HepG2 (cell line): Measurements from ENCODE around the gene HLA-DMB. TPM values are rescaled to one million over a fixed set of nuclear protein-coding genes. Genes with fewer than 3 reads are reported as not detected.

Experiments used
- ATAC-seq: fragments of 200-7000 bp; cut with Tn5 transposase; 3 replicates; pipeline ENCODE4 v1.9.1; 2020; ENCODE audit warnings: mild to moderate bottlenecking, moderate library complexity
- BruUV-seq: library from RNA; stranded (reverse); fragments of 400-500 nt; replicated peaks from 2 replicates; lab custom pipeline; 2021; lab: Mats Ljungman, UMichigan
- CTCF ChIA-PET: fragments of 300-600 bp; formaldehyde crosslinking; extraction: SDS; loops from one replicate; lab custom pipeline; 2021; ENCODE audit warnings: low total read pairs, inconsistent platforms, low intra/inter-chr PET ratio; lab: Yijun Ruan, JAX
- POLR2A ChIA-PET: fragments of 350-600 bp; sonication (Branson Sonifier 250); formaldehyde crosslinking; loops from one replicate; lab custom pipeline; 2020; ENCODE audit warnings: antibody characterized with exemption, inconsistent platforms; lab: Yijun Ruan, JAX
- DNase-seq: peaks from one replicate; pipeline ENCODE4 v3.0.0-alpha.2; 2015; ENCODE audit warnings: low spot score
- FAIRE-seq: peaks from 3 replicates; lab custom pipeline; 2011; peaks lifted over from hg19 to GRCh38; lab: Jason Lieb, UNC
- H2AFZ ChIP-seq: one replicate; pipeline ENCODE4 v1.6.1; 2011; ENCODE audit warnings: low read length, inconsistent platforms
- H3K27ac ChIP-seq: fragments of 300-600 bp; 3 replicates; pipeline ENCODE4 v1.8.0; 2011; ENCODE audit warnings: mixed run types, mild to moderate bottlenecking, mixed read lengths, low read length, inconsistent platforms; ENCODE audit not compliant: insufficient read depth; ENCODE audit errors: extremely low read length
- H3K27me3 ChIP-seq, 2 experiments: fragments of 200-600 bp in 1 of 2; 2 replicates in 1 of 2; 3 replicates in 1 of 2; pipeline versions ENCODE4 v1.6.0 to v1.8.0; 2011; ENCODE audit warnings: low read length in 2 of 2, mild to moderate bottlenecking in 2 of 2, moderate library complexity in 2 of 2, inconsistent platforms in 1 of 2; ENCODE audit not compliant: insufficient read depth in 2 of 2, control insufficient read depth in 1 of 2
- H3K36me3 ChIP-seq, 2 experiments: fragments of 200-600 bp in 1 of 2; replicated peaks in 1 of 2; 2 replicates in 1 of 2; 3 replicates in 1 of 2; pipeline versions ENCODE4 v1.5.1 to v1.8.0; 2011; ENCODE audit warnings: low read length in 2 of 2, inconsistent platforms in 1 of 2; ENCODE audit not compliant: insufficient read depth in 2 of 2, control insufficient read depth in 1 of 2
- H3K4me1 ChIP-seq: 2 replicates; pipeline ENCODE4 v1.5.1; 2012; ENCODE audit warnings: low read length, inconsistent platforms; ENCODE audit not compliant: insufficient read depth
- H3K4me2 ChIP-seq: 2 replicates; pipeline ENCODE4 v1.6.0; 2011; ENCODE audit warnings: low read depth, low read length, inconsistent platforms
- H3K4me3 ChIP-seq, 3 experiments: fragments of 200-600 bp in 1 of 3; sonication (generic), shearing (Covaris generic) in 1 of 3; replicated peaks in 1 of 3; 2 replicates each; pipeline ENCODE4 v1.5.1; 2011 to 2016; ENCODE audit warnings: low read length in 3 of 3, inconsistent platforms in 2 of 3, low read depth in 2 of 3, mild to moderate bottlenecking in 2 of 3, control low read depth in 1 of 3, mixed read lengths in 1 of 3; ENCODE audit not compliant: insufficient read depth in 1 of 3
- H3K79me2 ChIP-seq: one replicate; pipeline ENCODE4 v1.6.1; 2011; ENCODE audit warnings: low read length, inconsistent platforms; ENCODE audit not compliant: insufficient read depth
- H3K9ac ChIP-seq: 2 replicates; pipeline ENCODE4 v1.6.0; 2011; ENCODE audit warnings: mild to moderate bottlenecking, low read depth, low read length, inconsistent platforms; ENCODE audit not compliant: insufficient read depth
- H3K9me3 ChIP-seq: 2 replicates; pipeline ENCODE4 v1.5.1; 2012; ENCODE audit warnings: mild to moderate bottlenecking, low read length
- H4K20me1 ChIP-seq: 2 replicates; pipeline ENCODE4 v1.6.0; 2011; ENCODE audit warnings: inconsistent platforms, mild to moderate bottlenecking, low read length, moderate library complexity; ENCODE audit not compliant: insufficient read depth
- NFIC ChIP-seq: IDR thresholded peaks from 2 replicates; pipeline ENCODE4 v1.6.1; 2012; ENCODE audit warnings: mild to moderate bottlenecking, low read length, inconsistent platforms
- ZNF234 ChIP-seq: sonication (generic); formaldehyde crosslinking; conservative IDR thresholded peaks from 2 replicates; pipeline ENCODE4 v1.5.1; 2020; ENCODE audit warnings: mild to moderate bottlenecking, missing genetic modification reagents
- ZNF251 ChIP-seq: sonication (generic); formaldehyde crosslinking; IDR thresholded peaks from 2 replicates; pipeline ENCODE4 v1.9.0; 2021; ENCODE audit warnings: mild to moderate bottlenecking, missing genetic modification reagents
- ZNF549 ChIP-seq: sonication (generic); formaldehyde crosslinking; IDR thresholded peaks from 2 replicates; pipeline ENCODE4 v1.5.0; 2020; ENCODE audit warnings: missing genetic modification reagents
- WGBS: methylation state at CpG from one replicate; pipeline ENCODE4 v1.1.6; 2017; ENCODE audit warnings: low lambda C conversion rate; 5-methylcytosine and 5-hydroxymethylcytosine counted together
- in situ Hi-C: cut with HindIII; loops from 2 replicates; pipeline ENCODE4 v1.10.0; 2017; ENCODE audit warnings: low pct_unique_long_range_greater_than_20kb; ENCODE audit not compliant: extremely low pct_ligation_motif_present
- intact Hi-C: fragments of 100-400 bp; cut with micrococcal nuclease; formaldehyde crosslinking; loops from one replicate; pipeline ENCODE4 v1.10.0; 2022; ENCODE audit not compliant: unreplicated experiment
- polyA plus RNA-seq, 8 experiments: library from polyadenylated mRNA; depleted of rRNA in 3 of 8; stranded (reverse) in 7 of 8; unstranded in 1 of 8; fragments of >200 nt; fragmentation: Illumina TruSeq in 4 of 8; extraction: Trizol in 4 of 8; gene quantifications; 2 replicates each; pipeline versions ENCODE4 v1.2.1 to v1.2.3, GENCODE V29; 2011 to 2016; ENCODE audit warnings: low read depth in 4 of 8, missing spikeins in 1 of 8, mixed read lengths in 1 of 8; ENCODE audit not compliant: insufficient read depth in 1 of 8
- total RNA-seq, 5 experiments: library from RNA; depleted of rRNA; stranded (reverse); fragments of >200 nt; fragmentation: Illumina TruSeq; extraction: Trizol; gene quantifications; 2 replicates each; pipeline ENCODE4 v1.2.3, GENCODE V29; 2016; ENCODE audit warnings: low read depth in 1 of 5
- TF ChIP-seq, protein P1 (sequence below): sonication (generic); formaldehyde crosslinking; IDR thresholded peaks from 2 replicates; pipeline ENCODE4 v1.5.0; 2020; ENCODE audit warnings: mild to moderate bottlenecking, missing genetic modification reagents
- TF ChIP-seq, protein P2 (sequence below), 2 experiments: sonication (generic) in 1 of 2; formaldehyde crosslinking in 1 of 2; IDR thresholded peaks; 2 replicates each; pipeline versions ENCODE4 v1.4.0 to v1.6.1; 2016 to 2020; ENCODE audit warnings: borderline replicate concordance in 1 of 2, low read depth in 1 of 2, mild to moderate bottlenecking in 1 of 2, missing genetic modification reagents in 1 of 2

The HLA-DMB gene
- total and polyA plus RNA-seq, 2 of the 13 experiments (the other 11 are each of a cell fraction or from before 2014, with no cell fraction given), result not detected

DNA sequence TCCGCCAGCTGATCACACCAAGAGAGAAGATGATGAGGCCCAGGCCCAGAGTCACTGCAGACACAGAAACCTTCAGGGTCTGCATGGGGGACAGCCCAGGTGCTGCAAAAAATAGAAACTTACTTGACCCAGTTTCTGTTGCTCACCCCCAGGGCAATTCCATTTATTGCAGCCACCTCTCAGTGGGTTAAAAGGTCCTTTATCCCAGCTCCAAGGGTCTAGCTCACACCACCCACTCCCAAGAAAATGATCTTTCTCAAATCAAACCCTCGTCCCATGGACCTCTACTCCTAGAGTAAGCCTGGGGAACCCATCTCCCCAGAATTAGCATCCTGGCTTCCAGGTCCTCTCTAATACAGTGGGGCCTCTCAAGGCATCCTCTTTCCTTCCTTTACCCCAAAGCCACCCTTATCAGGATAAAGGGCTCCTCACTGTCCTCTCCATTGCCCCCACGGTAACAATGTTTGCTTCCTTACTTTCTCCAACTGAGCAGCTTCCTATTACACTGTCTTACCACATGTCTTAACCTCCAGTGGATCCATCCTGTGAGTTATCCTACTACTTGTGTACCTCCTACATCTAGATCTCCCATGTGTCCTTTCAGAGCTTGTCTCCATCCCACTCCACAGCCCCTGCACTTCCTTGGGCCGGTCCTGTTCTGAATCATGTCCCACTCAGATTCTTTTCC, 5.1 kb downstream of the HLA-DMB start:
- in situ Hi-C loops (loop anchor here (5.0 kb wide), 1 partner anchor 47 kb away; no protein-coding TSS in a partner anchor), intact Hi-C loops (no loop called here)
- DNase-seq (no peak), FAIRE-seq (no peak), ATAC-seq (no peak)
- Histone ChIP-seq H4K20me1 (no peaks in the 10 kb centered on the region), H3K4me2 (no peak overlapping the region), H3K9me3 (no peaks in the 10 kb centered on the region), H3K79me2 (no peaks in the 10 kb centered on the region), H3K27ac (no peak overlapping the region), H3K4me1 (peaks cover 16% of the 10 kb centered on the region), H3K9ac (no peak overlapping the region), H3K36me3 (no peaks in the 10 kb centered on the region), H3K27me3 (peaks cover 2 to 34% of the 10 kb centered on the region in 2 experiments; a peak in 3 of 5 replicates), H2AFZ (no peak overlapping the region), H3K4me3 (no peak overlapping the region)
- BruUV-seq, result no TSS peak
- 13% methylated on average over 4 of the region's 4 CpGs for WGBS
- TF ChIP-seq ZNF234 (CRISPR knock-in tag) (no peak), ZNF549 (CRISPR knock-in tag) (no peak), NFIC (no peak), ZNF251 (CRISPR knock-in tag) (no peak)
- TF ChIP-seq, protein P1, sequence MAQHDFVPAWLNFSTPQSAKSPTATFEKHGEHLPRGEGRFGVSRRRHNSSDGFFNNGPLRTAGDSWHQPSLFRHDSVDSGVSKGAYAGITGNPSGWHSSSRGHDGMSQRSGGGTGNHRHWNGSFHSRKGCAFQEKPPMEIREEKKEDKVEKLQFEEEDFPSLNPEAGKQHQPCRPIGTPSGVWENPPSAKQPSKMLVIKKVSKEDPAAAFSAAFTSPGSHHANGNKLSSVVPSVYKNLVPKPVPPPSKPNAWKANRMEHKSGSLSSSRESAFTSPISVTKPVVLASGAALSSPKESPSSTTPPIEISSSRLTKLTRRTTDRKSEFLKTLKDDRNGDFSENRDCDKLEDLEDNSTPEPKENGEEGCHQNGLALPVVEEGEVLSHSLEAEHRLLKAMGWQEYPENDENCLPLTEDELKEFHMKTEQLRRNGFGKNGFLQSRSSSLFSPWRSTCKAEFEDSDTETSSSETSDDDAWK (CRISPR knock-in tag), result no peak
- TF ChIP-seq, protein P2, sequence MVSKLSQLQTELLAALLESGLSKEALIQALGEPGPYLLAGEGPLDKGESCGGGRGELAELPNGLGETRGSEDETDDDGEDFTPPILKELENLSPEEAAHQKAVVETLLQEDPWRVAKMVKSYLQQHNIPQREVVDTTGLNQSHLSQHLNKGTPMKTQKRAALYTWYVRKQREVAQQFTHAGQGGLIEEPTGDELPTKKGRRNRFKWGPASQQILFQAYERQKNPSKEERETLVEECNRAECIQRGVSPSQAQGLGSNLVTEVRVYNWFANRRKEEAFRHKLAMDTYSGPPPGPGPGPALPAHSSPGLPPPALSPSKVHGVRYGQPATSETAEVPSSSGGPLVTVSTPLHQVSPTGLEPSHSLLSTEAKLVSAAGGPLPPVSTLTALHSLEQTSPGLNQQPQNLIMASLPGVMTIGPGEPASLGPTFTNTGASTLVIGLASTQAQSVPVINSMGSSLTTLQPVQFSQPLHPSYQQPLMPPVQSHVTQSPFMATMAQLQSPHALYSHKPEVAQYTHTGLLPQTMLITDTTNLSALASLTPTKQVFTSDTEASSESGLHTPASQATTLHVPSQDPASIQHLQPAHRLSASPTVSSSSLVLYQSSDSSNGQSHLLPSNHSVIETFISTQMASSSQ (IDR thresholded peaks at IDR 0.05; ENCODE audit: low read depth), result no peak
- TF ChIP-seq, protein P2 (CRISPR knock-in tag; IDR thresholded peaks at IDR 0.05; ENCODE audit: borderline replicate concordance), result no peak
- ChIA-PET CTCF (interaction anchor here (6.2 kb wide), 1 partner anchor 48 kb away, joined by 103 read pairs; no protein-coding TSS in a partner anchor), POLR2A (interaction anchor here (1.3 kb wide), 1 partner anchor 36 kb away, joined by 3 read pairs; no protein-coding TSS in a partner anchor)
